H1 (cell line): Measurements from ENCODE around the gene PTGIR.

Experiments used
- EZH2 ChIP-seq: fragments of 200-600 bp; sonication (generic); IDR thresholded peaks from 2 replicates; pipeline ENCODE4 v1.7.1; 2012; ENCODE audit warnings: low read depth, mild to moderate bottlenecking, moderate library complexity, low read length, inconsistent platforms; ENCODE audit not compliant: severe bottlenecking
- GABPA ChIP-seq: IDR thresholded peaks from 2 replicates; pipeline ENCODE4 v1.6.1; 2011; ENCODE audit warnings: mild to moderate bottlenecking, low read length, moderate library complexity, borderline replicate concordance; ENCODE audit not compliant: insufficient read depth
- HDAC6 ChIP-seq: IDR thresholded peaks from one replicate; pipeline ENCODE4 v1.7.1; 2012; ENCODE audit warnings: low read depth, mild to moderate bottlenecking, inconsistent platforms, low read length, moderate library complexity
- MAFK ChIP-seq: IDR thresholded peaks from 2 replicates; pipeline ENCODE4 v1.6.1; 2012; ENCODE audit warnings: low read depth, mild to moderate bottlenecking, improper control_type of control experiment, low read length
- NANOG ChIP-seq: IDR thresholded peaks from 2 replicates; pipeline ENCODE4 v1.6.1; 2011; ENCODE audit warnings: low read length, low read depth, mild to moderate bottlenecking, inconsistent platforms; ENCODE audit not compliant: insufficient read depth, poor library complexity, severe bottlenecking
- POLR2A ChIP-seq, 2 experiments: IDR thresholded peaks; 1 replicate in 1 of 2; 2 replicates in 1 of 2; pipeline ENCODE4 v1.6.1; 2011; ENCODE audit warnings: low read depth in 2 of 2, low read length in 2 of 2, mild to moderate bottlenecking in 2 of 2; ENCODE audit errors: control extremely low read depth in 1 of 2
- RAD21 ChIP-seq, 2 experiments: IDR thresholded peaks in 1 of 2; conservative IDR thresholded peaks in 1 of 2; 2 replicates each; pipeline ENCODE4 v1.6.1; 2011; ENCODE audit warnings: low read depth in 2 of 2, low read length in 2 of 2, improper control_type of control experiment in 1 of 2, inconsistent platforms in 1 of 2, mild to moderate bottlenecking in 1 of 2, moderate library complexity in 1 of 2
- RNF2 ChIP-seq: fragments of 200-900, 300-1000 bp; sonication (generic); IDR thresholded peaks from 2 replicates; pipeline ENCODE4 v1.7.1; 2016; ENCODE audit warnings: borderline replicate concordance, low read depth, mild to moderate bottlenecking, antibody characterized with exemption, low read length; ENCODE audit not compliant: poor library complexity, severe bottlenecking; ENCODE audit errors: missing control alignments
- SP1 ChIP-seq: IDR thresholded peaks from 2 replicates; pipeline ENCODE4 v1.6.1; 2011; ENCODE audit warnings: low read depth, low read length
- TCF12 ChIP-seq: IDR thresholded peaks from 2 replicates; pipeline ENCODE4 v1.6.1; 2011; ENCODE audit warnings: low read depth, mild to moderate bottlenecking, low read length
- TF ChIP-seq, protein P1 (sequence below), 3 experiments: IDR thresholded peaks; 1 replicate in 2 of 3; 2 replicates in 1 of 3; pipeline versions ENCODE4 v1.5.1 to v1.6.1; 2011; ENCODE audit warnings: low read length in 3 of 3, mild to moderate bottlenecking in 3 of 3, inconsistent platforms in 2 of 3, low read depth in 1 of 3, moderate library complexity in 1 of 3; ENCODE audit not compliant: insufficient read depth in 1 of 3; ENCODE audit errors: control extremely low read depth in 1 of 3
- TF ChIP-seq, protein P2 (sequence below): IDR thresholded peaks from 2 replicates; pipeline ENCODE4 v1.6.1; 2011; ENCODE audit warnings: low read length, improper control_type of control experiment
- TF ChIP-seq, protein P3 (sequence below): IDR thresholded peaks from 2 replicates; pipeline ENCODE4 v1.6.1; 2012; ENCODE audit warnings: inconsistent platforms

DNA sequence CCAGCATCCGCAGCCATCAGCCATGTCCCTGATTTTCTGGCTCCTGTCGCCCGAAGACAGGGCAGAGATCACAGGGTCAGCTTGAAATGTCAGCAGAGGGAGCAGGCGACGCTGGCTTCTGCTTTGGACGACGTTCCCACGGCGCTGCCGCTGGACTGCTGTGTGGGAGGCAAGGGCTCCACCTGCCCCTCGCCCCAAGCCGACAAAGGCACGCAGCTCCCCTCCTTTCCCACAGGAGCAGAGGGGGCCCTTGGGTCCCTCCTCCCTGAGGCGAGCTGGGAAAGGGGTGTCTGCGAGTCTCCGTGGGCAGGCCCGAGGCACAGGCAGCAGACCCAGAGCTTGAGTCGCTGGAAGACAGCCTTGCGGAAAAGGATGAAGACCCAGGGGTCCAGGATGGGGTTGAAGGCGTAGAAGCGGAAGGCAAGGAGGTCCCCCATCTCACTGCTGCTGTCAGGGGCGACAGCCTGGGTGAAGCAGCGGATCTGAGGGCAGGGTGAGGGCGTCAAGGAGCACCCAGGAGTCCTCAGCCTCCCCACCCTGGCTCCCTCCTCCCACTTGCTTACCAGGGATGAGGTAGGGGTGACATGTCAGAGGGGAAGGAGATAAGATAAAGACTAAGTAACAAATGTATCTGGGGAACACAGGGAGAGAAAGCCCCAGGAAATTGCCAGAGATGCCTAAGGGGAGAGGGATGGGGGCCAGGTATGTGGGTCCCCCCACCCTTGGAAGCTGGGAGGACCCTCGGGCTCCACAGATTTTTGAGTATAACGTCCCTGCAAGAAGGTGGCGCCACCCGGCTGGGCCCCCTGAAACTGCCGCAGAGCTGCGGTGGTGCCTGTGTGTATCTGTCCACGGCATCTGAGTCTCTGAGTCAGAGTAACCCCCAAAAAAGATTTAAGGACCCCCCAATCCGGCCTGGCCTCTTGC, 3.4 kb downstream of the PTGIR start:
- TF ChIP-seq SP1 (no peak), MAFK (no peak), RAD21 (IDR thresholded peaks at IDR 0.05 in 1 of 2, conservative IDR thresholded peaks at IDR 0.05 in 1 of 2; ENCODE audit: low read depth in 2 of 2, low read length in 2 of 2) (peak; percentile 21 to 45; a peak in 3 of 4 replicates), HDAC6 (no peak), POLR2A (IDR thresholded peaks at IDR 0.05; ENCODE audit: control extremely low read depth in 1 of 2, low read depth in 2 of 2, low read length in 2 of 2) (no peak), EZH2 (no peak), GABPA (no peak), NANOG (no peak), TCF12 (no peak), RNF2 (no peak)
- TF ChIP-seq, protein P1, sequence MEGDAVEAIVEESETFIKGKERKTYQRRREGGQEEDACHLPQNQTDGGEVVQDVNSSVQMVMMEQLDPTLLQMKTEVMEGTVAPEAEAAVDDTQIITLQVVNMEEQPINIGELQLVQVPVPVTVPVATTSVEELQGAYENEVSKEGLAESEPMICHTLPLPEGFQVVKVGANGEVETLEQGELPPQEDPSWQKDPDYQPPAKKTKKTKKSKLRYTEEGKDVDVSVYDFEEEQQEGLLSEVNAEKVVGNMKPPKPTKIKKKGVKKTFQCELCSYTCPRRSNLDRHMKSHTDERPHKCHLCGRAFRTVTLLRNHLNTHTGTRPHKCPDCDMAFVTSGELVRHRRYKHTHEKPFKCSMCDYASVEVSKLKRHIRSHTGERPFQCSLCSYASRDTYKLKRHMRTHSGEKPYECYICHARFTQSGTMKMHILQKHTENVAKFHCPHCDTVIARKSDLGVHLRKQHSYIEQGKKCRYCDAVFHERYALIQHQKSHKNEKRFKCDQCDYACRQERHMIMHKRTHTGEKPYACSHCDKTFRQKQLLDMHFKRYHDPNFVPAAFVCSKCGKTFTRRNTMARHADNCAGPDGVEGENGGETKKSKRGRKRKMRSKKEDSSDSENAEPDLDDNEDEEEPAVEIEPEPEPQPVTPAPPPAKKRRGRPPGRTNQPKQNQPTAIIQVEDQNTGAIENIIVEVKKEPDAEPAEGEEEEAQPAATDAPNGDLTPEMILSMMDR (IDR thresholded peaks at IDR 0.05; ENCODE audit: control extremely low read depth in 1 of 3, insufficient read depth in 1 of 3, low read depth in 1 of 3, low read length in 3 of 3), result peak; percentile 36 to 69 (median 45)
- TF ChIP-seq, protein P2, sequence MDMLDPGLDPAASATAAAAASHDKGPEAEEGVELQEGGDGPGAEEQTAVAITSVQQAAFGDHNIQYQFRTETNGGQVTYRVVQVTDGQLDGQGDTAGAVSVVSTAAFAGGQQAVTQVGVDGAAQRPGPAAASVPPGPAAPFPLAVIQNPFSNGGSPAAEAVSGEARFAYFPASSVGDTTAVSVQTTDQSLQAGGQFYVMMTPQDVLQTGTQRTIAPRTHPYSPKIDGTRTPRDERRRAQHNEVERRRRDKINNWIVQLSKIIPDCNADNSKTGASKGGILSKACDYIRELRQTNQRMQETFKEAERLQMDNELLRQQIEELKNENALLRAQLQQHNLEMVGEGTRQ, result no peak
- TF ChIP-seq, protein P3, sequence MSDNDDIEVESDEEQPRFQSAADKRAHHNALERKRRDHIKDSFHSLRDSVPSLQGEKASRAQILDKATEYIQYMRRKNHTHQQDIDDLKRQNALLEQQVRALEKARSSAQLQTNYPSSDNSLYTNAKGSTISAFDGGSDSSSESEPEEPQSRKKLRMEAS, result no peak
